Liver (tissue), 9 donors: Measurements from ENCODE around the gene KSR1. TPM values are rescaled to one million over a fixed set of nuclear protein-coding genes. Genes with fewer than 3 reads are reported as not detected.

Experiments
- DNase-seq: peaks from one replicate; pipeline ENCODE4 v3.0.0-alpha.2; 2017; ENCODE audit warnings: low spot score
- H3K27ac ChIP-seq, 2 donors: one replicate each; pipeline ENCODE4 v1.7.0; 2013; ENCODE audit warnings: inconsistent platforms in 2 of 2, low read length in 2 of 2, control low read depth in 1 of 2, low read depth in 1 of 2, mild to moderate bottlenecking in 1 of 2
- H3K27me3 ChIP-seq, 4 donors: one replicate each; pipeline versions ENCODE4 v1.6.1 to v1.7.0; 2013; ENCODE audit warnings: low read length in 3 of 4, inconsistent platforms in 1 of 4, mild to moderate bottlenecking in 1 of 4, moderate library complexity in 1 of 4; ENCODE audit not compliant: control insufficient read depth in 4 of 4, insufficient read depth in 4 of 4
- H3K36me3 ChIP-seq, 4 donors: one replicate each; pipeline versions ENCODE4 v1.6.1 to v1.7.0; 2013; ENCODE audit warnings: low read length in 3 of 4, mild to moderate bottlenecking in 3 of 4, low read depth in 1 of 4, moderate library complexity in 1 of 4; ENCODE audit not compliant: control insufficient read depth in 4 of 4, insufficient read depth in 3 of 4
- H3K4me1 ChIP-seq, 4 donors: one replicate each; pipeline versions ENCODE4 v1.6.1 to v1.7.0; 2013; ENCODE audit warnings: low read length in 3 of 4, mild to moderate bottlenecking in 3 of 4, moderate library complexity in 1 of 4; ENCODE audit not compliant: control insufficient read depth in 4 of 4, insufficient read depth in 4 of 4
- H3K4me3 ChIP-seq, 3 donors: one replicate each; pipeline versions ENCODE4 v1.6.1 to v1.7.0; 2013; ENCODE audit warnings: low read length in 3 of 3, control low read depth in 1 of 3, low read depth in 1 of 3, mild to moderate bottlenecking in 1 of 3
- H3K9ac ChIP-seq, 2 donors: one replicate each; pipeline ENCODE4 v1.7.0; 2013; ENCODE audit warnings: low read length in 2 of 2, mild to moderate bottlenecking in 2 of 2, moderate library complexity in 2 of 2, control low read depth in 1 of 2, low read depth in 1 of 2
- H3K9me3 ChIP-seq, 4 donors: one replicate each; pipeline versions ENCODE4 v1.6.1 to v1.7.0; 2013; ENCODE audit warnings: low read length in 3 of 4; ENCODE audit not compliant: control insufficient read depth in 4 of 4
- EGR1 ChIP-seq, 2 donors: IDR thresholded peaks; 2 replicates each; pipeline ENCODE4 v1.6.1; 2016 to 2018; ENCODE audit warnings: antibody characterized with exemption in 2 of 2, low read depth in 2 of 2
- FOXA1 ChIP-seq: IDR thresholded peaks from 2 replicates; pipeline ENCODE4 v1.6.1; 2016; ENCODE audit warnings: antibody characterized with exemption
- FOXA2 ChIP-seq: IDR thresholded peaks from 2 replicates; pipeline ENCODE4 v1.6.1; 2016; ENCODE audit warnings: antibody characterized with exemption
- GABPA ChIP-seq, 2 donors: IDR thresholded peaks in 1 of 2; conservative IDR thresholded peaks in 1 of 2; 2 replicates each; pipeline ENCODE4 v1.6.1; 2016; ENCODE audit warnings: antibody characterized with exemption in 2 of 2, mild to moderate bottlenecking in 1 of 2, moderate library complexity in 1 of 2
- HNF4A ChIP-seq, 2 donors: conservative IDR thresholded peaks; 2 replicates each; pipeline ENCODE4 v1.6.1; 2016; ENCODE audit warnings: antibody characterized with exemption in 2 of 2, mild to moderate bottlenecking in 2 of 2
- HNF4G ChIP-seq: IDR thresholded peaks from 2 replicates; pipeline ENCODE4 v1.6.1; 2016; ENCODE audit warnings: antibody characterized with exemption
- JUND ChIP-seq, 2 donors: IDR thresholded peaks; 2 replicates each; pipeline ENCODE4 v1.6.1; 2016; ENCODE audit warnings: antibody characterized with exemption in 2 of 2
- MAX ChIP-seq: IDR thresholded peaks from 2 replicates; pipeline ENCODE4 v1.6.1; 2016; ENCODE audit warnings: antibody characterized with exemption
- NR2F2 ChIP-seq: IDR thresholded peaks from 2 replicates; pipeline ENCODE4 v1.6.1; 2016; ENCODE audit warnings: antibody characterized with exemption
- RAD21 ChIP-seq, 2 donors: IDR thresholded peaks; 2 replicates each; pipeline ENCODE4 v1.6.1; 2016; ENCODE audit warnings: antibody characterized with exemption in 2 of 2, mild to moderate bottlenecking in 2 of 2
- RXRA ChIP-seq, 2 donors: IDR thresholded peaks; 2 replicates each; pipeline ENCODE4 v1.6.1; 2017 to 2018; ENCODE audit warnings: antibody characterized with exemption in 2 of 2, mild to moderate bottlenecking in 1 of 2
- SP1 ChIP-seq: IDR thresholded peaks from 2 replicates; pipeline ENCODE4 v1.6.1; 2018; ENCODE audit warnings: antibody characterized with exemption, mild to moderate bottlenecking
- TAF1 ChIP-seq: conservative IDR thresholded peaks from 2 replicates; pipeline ENCODE4 v1.6.1; 2016; ENCODE audit warnings: antibody characterized with exemption, mild to moderate bottlenecking
- YY1 ChIP-seq: IDR thresholded peaks from 2 replicates; pipeline ENCODE4 v1.6.1; 2016; ENCODE audit warnings: antibody characterized with exemption, mild to moderate bottlenecking
- WGBS: extraction: QIAGEN DNeasy Blood & Tissue Kit; methylation state at CpG from one replicate; pipeline ENCODE4 v1.1.7; 2013; 5-methylcytosine and 5-hydroxymethylcytosine counted together
- polyA plus RNA-seq, 2 donors: library from polyadenylated mRNA; stranded (reverse) in 1 of 2; unstranded in 1 of 2; fragments of 200-250 nt in 1 of 2; fragments of >200 nt in 1 of 2; fragmentation: Nextera tagmentation in 1 of 2; extraction: Ambion mirVana in 1 of 2; gene quantifications; one replicate each; pipeline versions ENCODE4 v1.2.1 to v1.2.3, GENCODE V29; 2013 to 2015
- total RNA-seq, 2 donors: library from RNA; depleted of rRNA; stranded (reverse); fragments of >200 nt; gene quantifications; one replicate each; pipeline ENCODE4 v1.2.3, GENCODE V29; 2014
- TF ChIP-seq, protein P1 (sequence below): fragments of 150-350 bp; IDR thresholded peaks from 2 replicates; pipeline ENCODE4 v1.5.1; 2017; ENCODE audit warnings: improper control_type of control experiment, low read depth, low read length; ENCODE audit not compliant: missing input control
- TF ChIP-seq, protein P2 (sequence below): IDR thresholded peaks from 2 replicates; pipeline ENCODE4 v1.6.1; 2016; ENCODE audit warnings: antibody characterized with exemption
- TF ChIP-seq, protein P3 (sequence below): IDR thresholded peaks from 2 replicates; pipeline ENCODE4 v1.6.1; 2016; ENCODE audit warnings: antibody characterized with exemption
- TF ChIP-seq, protein P4 (sequence below): IDR thresholded peaks from 2 replicates; pipeline ENCODE4 v1.6.1; 2016; ENCODE audit warnings: antibody characterized with exemption, mild to moderate bottlenecking
- donor health status: healthy.
- donor health status: healthy.
- donor health status: healthy.
- donor health status: healthy.
- donor health status: healthy.

Gene KSR1
- total and polyA plus RNA-seq, 4 donors: 1.2 to 9.0 (median 4.1) TPM

DNA sequence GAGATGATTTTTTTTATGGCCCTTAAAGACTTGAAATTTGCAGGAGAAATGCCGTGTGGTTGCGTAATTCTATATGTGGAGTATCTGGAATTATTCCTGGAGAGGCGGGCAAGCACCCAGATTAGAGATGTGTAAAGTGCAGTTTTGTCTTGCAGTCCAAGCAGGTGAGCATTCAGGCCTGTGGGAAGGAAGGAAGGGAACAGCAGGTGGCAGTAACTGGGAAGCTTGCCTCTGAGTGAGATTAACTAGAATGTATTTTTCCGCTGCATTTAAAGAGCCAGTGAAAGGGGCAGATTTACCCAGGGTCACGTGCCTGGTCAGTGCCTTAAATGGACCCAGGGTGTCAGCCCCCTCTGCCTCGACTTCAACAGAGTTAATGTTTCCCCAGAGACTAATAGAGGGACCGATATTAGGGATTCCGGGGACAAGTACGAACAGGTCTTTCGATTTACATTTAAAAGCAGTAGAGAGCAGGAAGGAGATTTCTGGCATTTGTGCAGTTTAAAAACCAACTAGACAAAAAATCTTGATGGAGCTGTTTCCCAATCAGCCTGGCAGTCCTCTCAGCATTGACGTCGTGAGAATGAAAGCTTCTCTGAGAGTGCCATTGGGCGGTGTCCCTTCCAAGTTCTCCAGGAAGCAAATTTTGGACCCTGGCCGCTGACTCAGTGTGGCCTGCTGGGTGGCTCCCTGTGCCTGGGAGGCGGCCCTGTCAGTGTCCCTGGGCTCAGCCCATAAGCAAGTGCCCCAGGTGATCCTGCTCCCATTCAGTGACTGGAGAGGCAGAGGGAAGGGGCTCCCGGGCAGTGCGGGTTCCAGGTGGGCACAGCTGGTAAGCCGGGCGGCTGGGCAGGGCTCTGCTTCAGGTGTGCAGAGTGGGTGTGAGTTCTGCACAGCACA lies 38.2 kb downstream of the KSR1 start (continued):
- TF ChIP-seq, protein P1, sequence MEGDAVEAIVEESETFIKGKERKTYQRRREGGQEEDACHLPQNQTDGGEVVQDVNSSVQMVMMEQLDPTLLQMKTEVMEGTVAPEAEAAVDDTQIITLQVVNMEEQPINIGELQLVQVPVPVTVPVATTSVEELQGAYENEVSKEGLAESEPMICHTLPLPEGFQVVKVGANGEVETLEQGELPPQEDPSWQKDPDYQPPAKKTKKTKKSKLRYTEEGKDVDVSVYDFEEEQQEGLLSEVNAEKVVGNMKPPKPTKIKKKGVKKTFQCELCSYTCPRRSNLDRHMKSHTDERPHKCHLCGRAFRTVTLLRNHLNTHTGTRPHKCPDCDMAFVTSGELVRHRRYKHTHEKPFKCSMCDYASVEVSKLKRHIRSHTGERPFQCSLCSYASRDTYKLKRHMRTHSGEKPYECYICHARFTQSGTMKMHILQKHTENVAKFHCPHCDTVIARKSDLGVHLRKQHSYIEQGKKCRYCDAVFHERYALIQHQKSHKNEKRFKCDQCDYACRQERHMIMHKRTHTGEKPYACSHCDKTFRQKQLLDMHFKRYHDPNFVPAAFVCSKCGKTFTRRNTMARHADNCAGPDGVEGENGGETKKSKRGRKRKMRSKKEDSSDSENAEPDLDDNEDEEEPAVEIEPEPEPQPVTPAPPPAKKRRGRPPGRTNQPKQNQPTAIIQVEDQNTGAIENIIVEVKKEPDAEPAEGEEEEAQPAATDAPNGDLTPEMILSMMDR: peak; percentile 65
- TF ChIP-seq YY1 (peak; percentile 47), FOXA2 (no peak), EGR1 (IDR thresholded peaks at IDR 0.05; ENCODE audit: low read depth in 2 of 2) (peak in 1 of 2 donors; percentile 16), JUND (IDR thresholded peaks at IDR 0.05) (peak; percentile 51 to 83), FOXA1 (peak; percentile 9), TAF1 (peak; percentile 55)
- TF ChIP-seq, protein P2, sequence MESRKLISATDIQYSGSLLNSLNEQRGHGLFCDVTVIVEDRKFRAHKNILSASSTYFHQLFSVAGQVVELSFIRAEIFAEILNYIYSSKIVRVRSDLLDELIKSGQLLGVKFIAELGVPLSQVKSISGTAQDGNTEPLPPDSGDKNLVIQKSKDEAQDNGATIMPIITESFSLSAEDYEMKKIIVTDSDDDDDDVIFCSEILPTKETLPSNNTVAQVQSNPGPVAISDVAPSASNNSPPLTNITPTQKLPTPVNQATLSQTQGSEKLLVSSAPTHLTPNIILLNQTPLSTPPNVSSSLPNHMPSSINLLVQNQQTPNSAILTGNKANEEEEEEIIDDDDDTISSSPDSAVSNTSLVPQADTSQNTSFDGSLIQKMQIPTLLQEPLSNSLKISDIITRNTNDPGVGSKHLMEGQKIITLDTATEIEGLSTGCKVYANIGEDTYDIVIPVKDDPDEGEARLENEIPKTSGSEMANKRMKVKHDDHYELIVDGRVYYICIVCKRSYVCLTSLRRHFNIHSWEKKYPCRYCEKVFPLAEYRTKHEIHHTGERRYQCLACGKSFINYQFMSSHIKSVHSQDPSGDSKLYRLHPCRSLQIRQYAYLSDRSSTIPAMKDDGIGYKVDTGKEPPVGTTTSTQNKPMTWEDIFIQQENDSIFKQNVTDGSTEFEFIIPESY: no peak

DNA sequence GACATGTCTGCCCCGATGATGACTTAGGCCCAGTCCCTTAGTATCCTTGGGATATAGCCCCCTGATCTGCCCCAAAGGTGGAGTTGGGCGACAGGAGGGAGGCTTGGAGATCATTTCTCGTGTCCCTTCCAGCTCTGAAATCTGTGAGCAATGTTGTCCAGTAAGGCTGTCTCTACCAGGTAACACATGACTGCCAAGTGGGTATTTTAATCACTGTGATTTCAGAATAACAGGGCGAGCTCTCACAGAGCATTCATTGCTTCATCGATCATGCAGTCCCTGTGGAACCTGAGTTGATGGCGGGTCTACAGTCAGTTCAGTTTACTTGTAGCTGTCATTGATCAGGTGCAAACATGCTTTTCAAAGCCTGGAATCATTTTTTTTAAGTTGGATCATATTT lies 39.2 kb downstream of the KSR1 start:
- no peak for DNase-seq
- no peak overlapping the region for H3K4me3 ChIP-seq
- TF ChIP-seq JUND (IDR thresholded peaks at IDR 0.05) (no peak), EGR1 (IDR thresholded peaks at IDR 0.05; ENCODE audit: low read depth in 2 of 2) (no peak), FOXA2 (no peak), NR2F2 (no peak), RXRA (IDR thresholded peaks at IDR 0.05) (no peak), GABPA (IDR thresholded peaks at IDR 0.05 in 1 of 2, conservative IDR thresholded peaks at IDR 0.05 in 1 of 2) (no peak), MAX (no peak), TAF1 (no peak), SP1 (no peak), YY1 (no peak), RAD21 (IDR thresholded peaks at IDR 0.05) (no peak), HNF4G (no peak), HNF4A (conservative IDR thresholded peaks at IDR 0.05) (no peak), FOXA1 (no peak)
- TF ChIP-seq, protein P1: no peak
- TF ChIP-seq, protein P2: no peak
- TF ChIP-seq, protein P3, sequence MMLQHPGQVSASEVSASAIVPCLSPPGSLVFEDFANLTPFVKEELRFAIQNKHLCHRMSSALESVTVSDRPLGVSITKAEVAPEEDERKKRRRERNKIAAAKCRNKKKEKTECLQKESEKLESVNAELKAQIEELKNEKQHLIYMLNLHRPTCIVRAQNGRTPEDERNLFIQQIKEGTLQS: no peak
- TF ChIP-seq, protein P4, sequence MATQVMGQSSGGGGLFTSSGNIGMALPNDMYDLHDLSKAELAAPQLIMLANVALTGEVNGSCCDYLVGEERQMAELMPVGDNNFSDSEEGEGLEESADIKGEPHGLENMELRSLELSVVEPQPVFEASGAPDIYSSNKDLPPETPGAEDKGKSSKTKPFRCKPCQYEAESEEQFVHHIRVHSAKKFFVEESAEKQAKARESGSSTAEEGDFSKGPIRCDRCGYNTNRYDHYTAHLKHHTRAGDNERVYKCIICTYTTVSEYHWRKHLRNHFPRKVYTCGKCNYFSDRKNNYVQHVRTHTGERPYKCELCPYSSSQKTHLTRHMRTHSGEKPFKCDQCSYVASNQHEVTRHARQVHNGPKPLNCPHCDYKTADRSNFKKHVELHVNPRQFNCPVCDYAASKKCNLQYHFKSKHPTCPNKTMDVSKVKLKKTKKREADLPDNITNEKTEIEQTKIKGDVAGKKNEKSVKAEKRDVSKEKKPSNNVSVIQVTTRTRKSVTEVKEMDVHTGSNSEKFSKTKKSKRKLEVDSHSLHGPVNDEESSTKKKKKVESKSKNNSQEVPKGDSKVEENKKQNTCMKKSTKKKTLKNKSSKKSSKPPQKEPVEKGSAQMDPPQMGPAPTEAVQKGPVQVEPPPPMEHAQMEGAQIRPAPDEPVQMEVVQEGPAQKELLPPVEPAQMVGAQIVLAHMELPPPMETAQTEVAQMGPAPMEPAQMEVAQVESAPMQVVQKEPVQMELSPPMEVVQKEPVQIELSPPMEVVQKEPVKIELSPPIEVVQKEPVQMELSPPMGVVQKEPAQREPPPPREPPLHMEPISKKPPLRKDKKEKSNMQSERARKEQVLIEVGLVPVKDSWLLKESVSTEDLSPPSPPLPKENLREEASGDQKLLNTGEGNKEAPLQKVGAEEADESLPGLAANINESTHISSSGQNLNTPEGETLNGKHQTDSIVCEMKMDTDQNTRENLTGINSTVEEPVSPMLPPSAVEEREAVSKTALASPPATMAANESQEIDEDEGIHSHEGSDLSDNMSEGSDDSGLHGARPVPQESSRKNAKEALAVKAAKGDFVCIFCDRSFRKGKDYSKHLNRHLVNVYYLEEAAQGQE: no peak
- no peaks in the 10 kb centered on the region for H3K9me3 ChIP-seq
- H3K9ac ChIP-seq: no peak overlapping the region
- WGBS: 97% methylated on average over 6 of the region's 6 CpGs
- H3K4me1 ChIP-seq: peaks cover 3 to 35% (median 26%) of the 10 kb centered on the region in 4 donors
- H3K36me3 ChIP-seq: no peaks in the 10 kb centered on the region
- no peaks in the 10 kb centered on the region for H3K27me3 ChIP-seq
- peak overlapping the region in 1 of 2 donors; percentile 95 for H3K27ac ChIP-seq
